ENCODE data around the gene SDK1.
"Not testable (repeated sequence)": the region's sequence is repeated elsewhere in the genome, so short reads cannot be mapped to it uniquely, and the experiment has no call there.

SDK1 gene

GRCh38 chr7:3582145-3582544 is 281.1 kb downstream of the SDK1 start:
- not testable (repeated sequence) for DNase-seq (ENCODE audit: low read depth)

DNA sequence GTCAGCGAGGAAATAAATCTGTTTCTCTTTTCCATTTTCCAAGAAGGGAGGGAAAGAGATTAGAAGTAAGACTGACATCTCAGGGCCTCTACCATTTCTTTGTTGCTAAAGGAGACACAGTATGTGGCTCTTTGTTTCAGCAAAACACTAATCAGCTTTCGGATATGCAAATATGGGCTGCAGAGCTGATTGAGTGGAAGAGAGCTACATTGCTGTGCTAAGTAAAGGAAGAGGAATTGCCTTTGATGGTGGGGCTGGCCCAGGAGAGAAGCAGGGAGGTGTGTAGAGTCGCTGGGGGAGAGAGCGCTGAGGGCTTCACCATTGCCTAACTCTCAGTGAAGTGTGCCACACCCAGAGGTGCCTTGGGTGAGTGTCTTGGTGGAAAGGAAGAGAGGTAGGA is 284.8 kb downstream of the SDK1 start:
- no peak for DNase-seq (ENCODE audit: low read depth)

- DNase-seq (ENCODE audit: low read depth) = no peak
Measured at GRCh38 chr7:3588341-3588740, 287.3 kb downstream of the SDK1 start.

DNA sequence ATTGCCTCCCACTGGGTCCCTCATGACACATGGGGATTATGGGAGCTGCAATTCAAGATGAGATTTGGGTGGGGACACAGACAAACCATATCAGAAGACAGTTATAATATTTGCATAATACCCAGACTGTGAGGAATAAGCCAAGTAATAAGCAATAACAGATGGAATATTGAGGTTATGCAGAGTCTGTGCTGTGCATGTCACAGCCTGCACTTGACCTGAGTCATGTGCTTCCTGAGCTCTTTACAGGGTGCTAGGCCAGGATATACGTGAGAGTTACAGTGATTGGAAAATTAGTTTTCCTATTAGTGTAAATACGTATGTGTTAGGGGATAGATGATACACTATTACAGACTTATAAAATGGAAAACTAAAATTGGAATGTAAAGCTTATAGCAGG is 288.7 kb downstream of the SDK1 start:
- no peak for DNase-seq (ENCODE audit: low read depth)

GRCh38 chr7:3591219-3591618 is 290.2 kb downstream of the SDK1 start:
- no peak for DNase-seq (ENCODE audit: low read depth)

- DNase-seq (ENCODE audit: low read depth) = no peak
Measured at GRCh38 chr7:3591944-3592343, 290.9 kb downstream of the SDK1 start.

DNA sequence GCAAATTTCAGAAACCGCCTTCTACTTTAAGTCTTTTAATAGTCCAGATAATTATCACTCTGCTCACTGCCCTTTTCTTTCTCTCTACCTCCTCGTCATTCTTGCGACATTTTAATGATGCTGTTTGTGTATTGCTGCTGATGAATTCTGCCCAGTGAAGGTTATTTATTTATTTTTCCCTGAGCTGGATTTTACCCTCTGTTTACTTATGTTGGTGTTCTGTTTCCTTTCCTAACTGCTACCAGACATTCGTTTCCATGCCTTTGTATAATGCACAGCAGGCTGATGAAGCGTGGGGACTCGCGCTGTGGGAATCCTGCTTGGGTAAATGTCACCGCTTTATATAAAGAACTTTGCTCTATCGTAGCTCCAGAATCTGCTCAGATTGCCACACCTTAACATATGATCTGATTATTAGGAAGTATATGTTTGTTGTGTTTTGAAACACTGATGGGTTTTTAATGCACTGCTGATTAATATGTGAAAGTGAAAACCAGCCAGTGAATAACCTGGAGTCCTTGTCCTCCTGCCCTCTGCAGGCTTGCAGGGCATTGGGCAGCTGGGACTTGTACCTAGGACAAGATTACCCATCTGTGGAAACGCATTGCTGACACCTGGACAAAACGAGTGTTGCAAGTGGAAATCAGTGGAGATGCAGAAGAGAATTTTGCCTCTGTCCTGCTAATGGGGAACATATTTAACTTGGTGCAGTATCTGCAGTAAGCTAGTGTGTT is 291.5 kb downstream of the SDK1 start:
- no peak for DNase-seq (ENCODE audit: low read depth)

DNA sequence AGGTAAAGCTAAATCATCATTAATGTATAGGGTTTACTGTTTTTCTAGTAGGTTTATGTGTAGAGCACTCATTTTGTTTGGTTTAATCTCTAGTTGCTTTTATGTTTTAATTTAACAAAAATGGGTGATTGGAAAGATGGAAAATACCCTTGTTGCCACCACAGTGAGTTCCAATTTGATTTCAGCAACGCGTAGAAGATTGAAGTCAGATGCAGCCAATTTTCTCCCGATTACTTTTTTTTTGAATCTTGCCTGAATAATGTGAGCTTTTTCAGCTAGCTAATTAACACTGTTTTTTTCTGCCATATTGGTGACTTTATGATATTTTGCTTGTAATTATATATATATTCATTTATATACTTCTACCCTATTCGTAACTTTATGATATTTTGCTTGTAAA is 293.8 kb downstream of the SDK1 start:
- no peak for DNase-seq (ENCODE audit: low read depth)

GRCh38 chr7:3598854-3599253 is 297.8 kb downstream of the SDK1 start:
- DNase-seq (ENCODE audit: low read depth) = no peak

DNA sequence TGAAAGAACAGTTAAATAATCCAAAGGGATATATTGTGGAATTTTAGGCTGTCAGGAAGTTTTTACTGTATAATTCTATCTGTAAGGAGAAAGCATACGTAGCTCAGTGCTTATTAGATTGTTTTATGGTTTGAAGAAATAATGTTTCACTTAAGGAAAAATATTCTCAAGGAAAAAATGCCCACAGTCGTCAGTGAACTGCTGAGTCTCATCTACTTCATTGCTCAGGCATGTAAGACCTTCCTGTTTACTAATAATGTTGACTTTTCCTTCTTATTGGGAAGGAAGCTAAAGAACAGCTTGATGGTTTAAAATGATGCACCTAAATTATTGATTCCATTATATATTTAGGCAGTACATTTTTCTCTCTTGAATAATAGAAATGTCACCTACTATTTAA is 304.2 kb downstream of the SDK1 start:
- no peak for DNase-seq (ENCODE audit: low read depth)

- no peak for DNase-seq (ENCODE audit: low read depth)
Measured at GRCh38 chr7:3606436-3606835, 305.4 kb downstream of the SDK1 start.

DNA sequence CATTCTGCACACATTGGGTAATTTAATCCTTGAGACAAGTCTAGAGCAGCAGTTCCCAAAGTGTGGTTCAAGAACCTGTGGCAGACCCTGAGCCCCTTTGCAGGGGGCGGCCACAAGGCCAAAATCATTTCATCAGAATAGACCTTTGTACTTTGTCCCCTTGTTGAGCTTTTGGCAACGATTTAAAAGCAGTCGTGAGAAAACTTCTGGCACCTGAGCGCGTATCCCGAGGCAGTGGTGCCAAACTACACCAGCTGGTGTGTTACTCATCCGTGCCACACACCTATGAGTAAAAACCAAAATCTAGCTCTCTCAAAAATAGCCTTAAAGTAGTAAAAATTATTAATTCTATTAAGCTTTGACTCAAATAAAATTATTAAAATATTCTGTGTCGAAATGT is 306.8 kb downstream of the SDK1 start:
- DNase-seq (ENCODE audit: low read depth) = no peak

DNA sequence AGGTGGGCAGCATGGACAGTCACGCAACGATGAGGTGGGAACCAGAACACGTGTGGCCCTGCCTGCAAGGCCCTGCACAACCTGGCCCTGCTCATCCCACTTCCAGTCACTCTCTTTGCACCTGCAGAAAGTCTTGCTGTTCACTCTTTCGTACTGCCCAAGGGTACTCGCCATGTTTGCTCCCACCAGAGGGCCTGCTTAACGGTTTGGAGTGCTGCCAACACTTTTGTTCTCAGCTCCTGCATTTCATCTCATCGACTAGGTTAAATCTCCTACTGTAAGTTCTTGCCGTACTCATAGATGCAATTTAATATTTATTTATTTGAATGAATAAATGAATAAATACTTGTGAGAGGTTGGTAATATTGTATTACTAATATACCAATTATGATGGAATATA is 315.3 kb downstream of the SDK1 start:
- no peak for DNase-seq (ENCODE audit: low read depth)

GRCh38 chr7:3630081-3630480 is 329.0 kb downstream of the SDK1 start:
- no peak for DNase-seq (ENCODE audit: low read depth)

DNA sequence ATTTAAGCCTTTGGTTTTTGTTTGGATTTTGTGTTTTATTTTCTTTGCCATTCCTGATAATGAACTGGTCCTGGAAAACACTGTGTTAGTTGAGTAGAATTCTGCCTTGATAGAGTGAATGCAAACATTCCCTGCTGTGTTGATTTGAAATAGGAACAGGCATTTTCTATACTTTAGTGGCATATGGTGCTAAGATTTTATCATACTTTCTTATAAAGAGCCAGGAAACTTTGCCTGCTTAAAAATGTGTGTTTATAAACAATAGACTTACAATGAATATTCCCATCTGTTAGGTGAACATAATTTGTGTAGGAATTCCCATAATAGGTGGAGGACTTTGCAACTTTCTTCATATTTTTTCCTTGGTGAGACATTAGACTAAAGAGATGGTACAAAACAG is 333.3 kb downstream of the SDK1 start:
- no peak for DNase-seq (ENCODE audit: low read depth)

- no peak for DNase-seq (ENCODE audit: low read depth)
Measured at GRCh38 chr7:3636131-3636860, 335.2 kb downstream of the SDK1 start.

GRCh38 chr7:3639253-3639652 is 338.2 kb downstream of the SDK1 start:
- DNase-seq (ENCODE audit: low read depth) = no peak

GRCh38 chr7:3641582-3641981 is 340.5 kb downstream of the SDK1 start:
- DNase-seq (ENCODE audit: low read depth) = no peak

DNA sequence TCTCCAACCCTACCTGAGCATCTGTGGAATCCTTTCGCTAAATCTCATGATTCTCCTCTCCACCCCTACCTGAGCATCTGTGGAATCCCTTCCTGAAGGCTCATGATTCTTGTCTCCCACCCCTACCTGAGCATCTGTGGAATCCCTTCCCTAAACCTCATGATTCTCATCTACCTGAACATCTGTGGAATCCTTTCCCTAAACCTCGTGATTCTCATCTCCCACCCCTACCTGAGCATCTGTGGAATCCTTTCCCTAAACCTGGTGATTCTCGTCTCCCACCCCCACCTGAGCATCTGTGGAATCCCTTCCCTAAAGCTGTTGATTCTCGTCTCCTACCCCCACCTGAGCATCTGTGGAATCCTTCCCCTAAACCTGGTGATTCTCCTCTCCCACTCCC is 342.0 kb downstream of the SDK1 start:
- no peak for DNase-seq (ENCODE audit: low read depth)

DNA sequence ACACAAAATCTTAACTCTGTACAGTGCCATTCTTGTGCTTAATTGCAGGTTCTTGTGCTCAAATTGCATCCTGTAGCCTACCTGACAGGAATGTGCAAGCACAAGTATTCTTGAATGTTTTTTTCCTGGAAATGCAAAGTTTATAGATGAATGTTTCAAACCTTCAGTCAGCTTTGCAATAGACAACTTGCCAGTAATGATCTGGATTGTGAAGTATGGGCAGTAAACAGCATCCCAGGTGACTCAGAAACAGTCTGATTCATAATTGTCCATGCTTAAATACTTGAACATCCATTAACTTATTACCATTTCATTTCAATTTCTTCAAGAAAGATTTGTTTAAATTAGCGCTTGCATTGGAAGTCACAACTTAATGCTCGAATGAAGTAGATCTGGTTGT is 347.2 kb downstream of the SDK1 start:
- no peak for DNase-seq (ENCODE audit: low read depth)

- no peak for DNase-seq (ENCODE audit: low read depth)
Measured at GRCh38 chr7:3649250-3649649, 348.2 kb downstream of the SDK1 start.

- no peak for DNase-seq (ENCODE audit: low read depth)
Measured at GRCh38 chr7:3649678-3650440, 348.8 kb downstream of the SDK1 start.

DNA sequence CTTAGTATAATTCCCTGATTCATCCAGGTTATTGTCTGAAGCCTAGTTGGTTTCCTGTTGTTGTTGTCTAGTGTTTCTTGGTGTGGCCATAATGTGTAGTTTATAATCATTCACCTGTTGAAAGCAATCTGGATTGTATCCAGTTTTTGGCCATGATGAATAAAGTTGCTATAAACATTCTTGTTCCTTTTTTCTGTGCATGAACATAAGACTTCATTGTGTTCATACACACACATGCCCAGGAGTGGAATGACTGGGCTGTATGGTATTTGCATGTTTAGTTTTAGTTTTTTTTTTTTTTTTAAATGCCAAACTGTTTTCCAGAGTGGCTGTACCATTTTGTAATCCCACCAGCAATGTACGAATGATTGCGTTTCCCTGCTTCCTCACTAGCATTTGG is 349.8 kb downstream of the SDK1 start:
- DNase-seq (ENCODE audit: low read depth) = no peak

All from HS-5 (cell line).